Ecto neural progenitor cell (in vitro differentiated cells): ENCODE data around the gene TSPAN17.
A peak's percentile ranks its signal among the peaks of the same experiment; 100 is the strongest.

Experiments used
- DNase-seq: peaks from one replicate; pipeline ENCODE4 v3.0.0-alpha.2; 2018; ENCODE audit warnings: low spot score

Gene TSPAN17

GRCh38 chr5:176660530-176660859, 13.2 kb downstream of the TSPAN17 start:
- DNase-seq, result no peak

- DNase-seq, result peak; percentile 91
Measured at GRCh38 chr5:176660860-176661641, 13.8 kb downstream of the TSPAN17 start.

- DNase-seq, result no peak
Measured at GRCh38 chr5:176661676-176662075, 14.4 kb downstream of the TSPAN17 start.

- DNase-seq, result no peak
Measured at GRCh38 chr5:176662371-176663333, 15.4 kb downstream of the TSPAN17 start.

- no peak for DNase-seq
Measured at GRCh38 chr5:176663566-176663965, 16.3 kb downstream of the TSPAN17 start.

- DNase-seq, result no peak
Measured at GRCh38 chr5:176664479-176664878, 17.2 kb downstream of the TSPAN17 start.

GRCh38 chr5:176664886-176665285, 17.6 kb downstream of the TSPAN17 start:
- DNase-seq, result peak; percentile 67

- DNase-seq, result no peak
Measured at GRCh38 chr5:176665517-176665916, 18.2 kb downstream of the TSPAN17 start.

GRCh38 chr5:176667637-176668036, 20.4 kb downstream of the TSPAN17 start:
- DNase-seq, result no peak

- DNase-seq, result no peak
Measured at GRCh38 chr5:176670449-176670848, 23.2 kb downstream of the TSPAN17 start.

GRCh38 chr5:176671399-176671798, 24.1 kb downstream of the TSPAN17 start:
- no peak for DNase-seq

GRCh38 chr5:176671890-176672747, 24.8 kb downstream of the TSPAN17 start:
- no peak for DNase-seq

- DNase-seq, result no peak
Measured at GRCh38 chr5:176673651-176674583, 26.6 kb downstream of the TSPAN17 start.

- DNase-seq, result no peak
Measured at GRCh38 chr5:176674799-176675198, 27.5 kb downstream of the TSPAN17 start.

- DNase-seq, result peak; percentile 68
Measured at GRCh38 chr5:176675676-176676360, 28.5 kb downstream of the TSPAN17 start.

GRCh38 chr5:176676361-176676824, 29.1 kb downstream of the TSPAN17 start:
- no peak for DNase-seq

- no peak for DNase-seq
Measured at GRCh38 chr5:176677209-176677939, 30.1 kb downstream of the TSPAN17 start.

- no peak for DNase-seq
Measured at GRCh38 chr5:176678584-176678983, 31.3 kb downstream of the TSPAN17 start.

- DNase-seq, result no peak
Measured at GRCh38 chr5:176679365-176680225, 32.3 kb downstream of the TSPAN17 start.
